Measurements from ENCODE around the gene NUDT14. TPM values are rescaled to one million over a fixed set of nuclear protein-coding genes. Genes with fewer than 3 reads are reported as not detected.

The NUDT14 gene
- total and polyA plus RNA-seq, 8 donors, result 15.2 to 62.6 (median 26.6) TPM; not detected in 1

DNA sequence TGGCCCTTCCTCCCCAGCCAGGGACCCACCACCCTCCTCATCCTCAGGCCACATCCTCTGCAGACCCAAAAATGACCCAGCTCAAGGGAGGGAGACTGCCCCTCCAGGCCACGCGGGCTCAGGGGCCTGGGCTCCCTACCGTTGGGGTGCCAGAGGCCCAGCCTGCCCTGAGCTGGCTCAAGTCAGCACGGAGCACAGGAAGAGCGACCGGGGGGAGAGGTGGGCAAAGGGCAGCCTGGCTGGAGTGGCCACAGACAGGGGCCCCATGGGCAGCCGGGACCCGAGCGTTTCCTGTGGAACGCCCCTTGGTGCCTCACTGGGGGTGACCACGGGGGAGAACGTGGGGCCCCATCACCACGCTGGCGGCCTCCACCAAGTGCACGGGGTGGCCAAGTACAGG is 23.2 kb downstream of the NUDT14 start:
- no peak for DNase-seq
- H3K27me3 ChIP-seq, result peaks cover 0 to 4% (median 0%) of the 10 kb centered on the region in 3 donors
- intact Hi-C loops (cut with DNase I; ENCODE audit: low total_unique reads), result no loop called here
- H3K4me1 ChIP-seq, result no peaks in the 10 kb centered on the region
- H3K27ac ChIP-seq, result no peak overlapping the region
- peaks cover 0 to 6% (median 6%) of the 10 kb centered on the region in 4 donors for H3K36me3 ChIP-seq
- 89 to 97% (median 91%) methylated on average over 11 to 15 of the region's 15 CpGs for WGBS, 5 donors
- no peak overlapping the region for H3K4me3 ChIP-seq
- TF ChIP-seq POLR2A (IDR thresholded peaks at IDR 0.05) (no peak), CTCF (IDR thresholded peaks at IDR 0.05) (no peak), POLR2AphosphoS5 (IDR thresholded peaks at IDR 0.05) (no peak), EP300 (IDR thresholded peaks at IDR 0.05) (no peak)
- H3K9me3 ChIP-seq, result no peaks in the 10 kb centered on the region

- H3K27ac ChIP-seq, result no peak overlapping the region
- 77 to 88% (median 85%) methylated on average over 27 to 31 of the region's 31 CpGs for WGBS, 5 donors
- H3K27me3 ChIP-seq, result peaks cover 0 to 4% (median 0%) of the 10 kb centered on the region in 3 donors
- H3K9me3 ChIP-seq, result no peaks in the 10 kb centered on the region
- no peaks in the 10 kb centered on the region for H3K4me1 ChIP-seq
- no peak for DNase-seq
- TF ChIP-seq CTCF (IDR thresholded peaks at IDR 0.05) (no peak), POLR2A (IDR thresholded peaks at IDR 0.05) (no peak), EP300 (IDR thresholded peaks at IDR 0.05) (no peak), POLR2AphosphoS5 (IDR thresholded peaks at IDR 0.05) (no peak)
- no peak overlapping the region for H3K4me3 ChIP-seq
- peaks cover 0 to 9% (median 6%) of the 10 kb centered on the region in 4 donors for H3K36me3 ChIP-seq
- intact Hi-C loops (cut with DNase I; ENCODE audit: low total_unique reads), result no loop called here
Observed at GRCh38 chr14:105156414-105157375, 24.4 kb downstream of the NUDT14 start.

GRCh38 chr14:105155681-105156413 is 25.3 kb downstream of the NUDT14 start:
- 81 to 89% (median 83%) methylated on average over 21 to 48 of the region's 48 CpGs for WGBS, 5 donors
- no peaks in the 10 kb centered on the region for H3K4me1 ChIP-seq
- no peak overlapping the region for H3K4me3 ChIP-seq
- H3K27me3 ChIP-seq, result no peaks in the 10 kb centered on the region
- no peaks in the 10 kb centered on the region for H3K9me3 ChIP-seq
- no peak overlapping the region for H3K27ac ChIP-seq
- no peak for DNase-seq
- peaks cover 0 to 12% (median 6%) of the 10 kb centered on the region in 4 donors for H3K36me3 ChIP-seq
- intact Hi-C loops (cut with DNase I; ENCODE audit: low total_unique reads), result no loop called here
- TF ChIP-seq CTCF (IDR thresholded peaks at IDR 0.05), result no peak
- TF ChIP-seq EP300 (IDR thresholded peaks at IDR 0.05), result no peak
- no peak for TF ChIP-seq POLR2AphosphoS5 (IDR thresholded peaks at IDR 0.05)
- TF ChIP-seq POLR2A (IDR thresholded peaks at IDR 0.05), result no peak

DNA sequence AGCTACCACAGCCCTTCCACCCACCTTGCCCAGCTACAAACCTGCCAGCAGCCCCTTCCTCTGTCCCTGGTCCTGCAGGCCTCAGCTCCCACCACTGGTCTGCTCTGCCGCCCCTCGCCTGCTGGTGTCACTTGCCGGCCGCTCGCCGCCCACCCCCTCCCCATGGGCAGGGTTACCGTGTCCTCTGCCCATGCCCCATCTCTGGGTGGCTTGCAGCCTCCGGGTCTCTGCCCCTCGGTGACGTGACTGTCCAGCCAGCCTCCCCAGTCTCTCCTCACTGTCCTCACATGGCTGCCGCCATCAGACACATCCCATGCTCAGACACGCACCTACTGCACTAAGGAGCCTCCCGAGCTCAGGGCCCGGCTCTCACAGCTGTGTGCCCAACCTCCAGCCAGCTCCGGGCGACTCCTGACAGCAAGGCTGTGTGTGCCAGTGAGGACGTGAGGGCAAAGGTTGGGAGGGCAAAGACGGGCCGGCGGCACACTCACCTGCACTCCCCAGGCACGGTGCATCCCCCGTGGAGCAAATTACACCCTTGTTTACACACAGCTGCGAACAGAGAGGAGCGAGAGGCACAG is 26.0 kb downstream of the NUDT14 start:
- WGBS, 5 donors, result 73 to 86% (median 82%) methylated on average over 16 to 24 of the region's 24 CpGs
- Histone ChIP-seq H3K27me3 (no peaks in the 10 kb centered on the region), H3K4me3 (no peak overlapping the region), H3K4me1 (no peaks in the 10 kb centered on the region), H3K36me3 (peaks cover 0 to 12% (median 6%) of the 10 kb centered on the region in 4 donors), H3K9me3 (no peaks in the 10 kb centered on the region), H3K27ac (no peak overlapping the region)
- no peak for DNase-seq
- TF ChIP-seq EP300 (IDR thresholded peaks at IDR 0.05) (no peak), POLR2AphosphoS5 (IDR thresholded peaks at IDR 0.05) (no peak), CTCF (IDR thresholded peaks at IDR 0.05) (no peak), POLR2A (IDR thresholded peaks at IDR 0.05) (no peak)
- intact Hi-C loops (cut with DNase I; ENCODE audit: low total_unique reads), result no loop called here
